Measurements from ENCODE around the gene HTT.

DNA sequence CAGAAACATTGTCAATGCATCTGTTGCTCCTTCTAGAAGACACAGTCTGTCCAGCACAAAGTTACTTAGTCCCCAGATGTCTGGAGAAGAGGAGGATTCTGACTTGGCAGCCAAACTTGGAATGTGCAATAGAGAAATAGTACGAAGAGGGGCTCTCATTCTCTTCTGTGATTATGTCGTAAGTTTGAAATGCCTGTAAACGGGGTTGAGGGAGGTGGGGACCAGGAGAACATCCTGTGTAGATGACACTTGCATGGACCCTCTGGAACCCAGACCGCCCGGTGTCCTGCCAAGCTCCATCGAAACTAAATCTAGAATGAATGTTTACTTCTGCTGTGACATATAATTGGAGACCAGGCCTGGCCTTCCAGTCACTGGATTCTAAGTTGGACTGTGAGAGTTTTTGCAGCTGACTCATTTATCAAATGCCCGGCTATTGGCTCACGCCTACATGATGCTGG lies 129.5 kb downstream of the HTT start:
- TF ChIP-seq CTCF (conservative IDR thresholded peaks at IDR 0.05; ENCODE audit: low read length) (no peak), EZH2phosphoT487 (IDR thresholded peaks at IDR 0.05; ENCODE audit: borderline replicate concordance) (no peak)

Measured in Loucy (cell line).